Activated CD4-positive, alpha-beta T cell treated with anti-CD3 and anti-CD28 coated beads, Interleukin-10, Interleukin-2, amounts not matched to agents 100 ng/mL and 50 ng/mL, durations not matched to agents 16 hours and 8 hours (primary cell): ENCODE measurements around the gene RANBP17.
A peak's percentile ranks its signal among the peaks of the same experiment; 100 is the strongest.

Source experiments
- DNase-seq: peaks from one replicate; pipeline ENCODE4 v3.0.0-alpha.2; 2020

The RANBP17 gene

DNA sequence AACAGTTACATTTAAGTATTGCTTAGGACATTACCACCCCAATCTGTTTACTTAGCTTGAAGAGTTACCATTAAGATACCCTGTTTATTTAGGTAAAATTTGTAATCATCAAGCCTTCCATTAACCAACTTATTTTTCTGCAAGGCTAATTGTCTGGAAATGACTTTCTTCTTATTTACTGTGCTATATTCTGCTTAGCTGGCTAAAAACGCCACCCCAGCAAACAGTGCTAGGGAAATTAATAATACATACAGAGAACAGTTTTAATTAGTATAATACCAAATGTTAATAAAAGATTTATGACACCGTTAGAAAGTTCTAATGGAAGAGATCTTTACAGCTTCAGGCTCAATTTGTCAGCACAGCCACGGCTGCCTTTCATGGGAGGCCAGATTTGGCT is 461.2 kb downstream of the RANBP17 start:
- no peak for DNase-seq

DNA sequence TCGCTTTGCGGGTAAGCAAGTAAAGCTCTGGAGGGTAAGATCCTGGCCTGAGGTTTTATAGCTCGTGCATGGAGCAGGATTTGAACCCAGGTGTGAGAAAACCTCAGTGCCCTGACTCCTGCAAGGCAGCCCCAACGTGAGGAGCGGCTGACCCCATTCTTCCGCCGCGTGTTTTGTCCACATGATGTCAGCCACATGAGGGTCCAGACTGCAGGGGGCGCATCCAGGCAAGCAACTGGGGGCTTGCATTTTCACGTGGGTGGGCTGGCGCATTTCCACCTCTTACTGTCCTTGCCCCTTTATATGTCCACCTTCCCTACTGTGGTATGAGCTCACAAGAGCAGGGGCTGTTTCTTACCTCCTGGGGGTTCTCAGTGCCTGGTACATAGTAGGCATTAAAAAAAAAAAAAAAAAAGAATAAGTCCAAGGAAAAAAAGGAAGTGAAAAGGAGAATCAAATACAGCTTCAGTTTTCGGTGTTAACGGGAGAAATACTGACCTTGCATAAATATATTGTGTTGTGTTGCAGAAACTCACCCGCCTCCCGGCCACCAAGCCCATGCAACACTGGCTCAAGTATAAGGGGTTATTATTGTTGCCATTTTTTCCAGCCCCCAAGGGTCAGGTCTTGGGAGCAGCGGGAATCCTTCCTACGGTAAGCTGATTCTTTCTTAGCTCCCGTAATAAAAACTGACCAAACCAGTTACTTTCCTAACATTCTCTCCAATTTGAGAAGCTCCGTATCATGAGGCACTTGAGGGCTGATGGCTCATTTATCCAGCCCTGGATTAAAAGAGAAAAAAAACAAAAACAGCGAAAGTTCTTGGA is 462.2 kb downstream of the RANBP17 start:
- DNase-seq = no peak

DNA sequence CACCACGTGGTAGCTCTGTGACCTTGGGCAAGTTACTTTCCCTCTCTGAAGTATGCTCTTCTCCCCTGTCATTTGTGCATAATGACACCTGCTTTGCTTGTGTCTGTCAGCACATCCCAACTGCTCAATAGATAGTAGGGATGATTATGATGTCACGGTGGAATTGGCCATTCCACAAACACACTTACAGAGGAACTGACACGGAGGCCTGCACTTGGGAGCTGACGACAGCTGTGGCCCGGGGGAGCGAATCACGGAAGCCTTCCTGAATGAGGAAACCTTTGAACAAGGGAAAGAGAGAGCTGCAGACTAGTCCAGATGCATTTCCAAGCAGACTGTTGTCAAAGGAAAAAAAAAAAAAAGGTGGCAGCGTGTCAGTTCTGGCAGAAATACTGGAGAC is 468.2 kb downstream of the RANBP17 start:
- no peak for DNase-seq

GRCh38 chr5:171335616-171336015 is 473.8 kb downstream of the RANBP17 start:
- no peak for DNase-seq

- DNase-seq = peak; percentile 38
Measured at GRCh38 chr5:171336521-171337209, 474.8 kb downstream of the RANBP17 start.

DNA sequence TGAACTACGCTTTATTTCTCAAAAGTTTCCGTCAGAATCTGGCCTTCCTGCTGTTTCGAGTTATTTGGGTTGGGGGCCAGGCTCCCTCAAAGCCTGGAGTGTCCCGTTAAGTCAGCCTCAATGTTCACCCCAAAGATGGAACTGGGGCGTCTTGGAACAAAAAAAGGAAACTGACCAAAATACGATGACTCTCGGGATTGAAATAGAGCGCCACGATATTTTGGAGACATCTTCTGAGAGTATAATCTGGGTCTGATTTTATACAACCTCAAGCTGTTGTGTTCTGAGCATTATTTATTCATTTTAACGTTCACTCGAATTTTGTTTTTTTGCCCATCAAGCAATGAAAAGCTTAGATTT is 475.4 kb downstream of the RANBP17 start:
- DNase-seq = no peak

DNA sequence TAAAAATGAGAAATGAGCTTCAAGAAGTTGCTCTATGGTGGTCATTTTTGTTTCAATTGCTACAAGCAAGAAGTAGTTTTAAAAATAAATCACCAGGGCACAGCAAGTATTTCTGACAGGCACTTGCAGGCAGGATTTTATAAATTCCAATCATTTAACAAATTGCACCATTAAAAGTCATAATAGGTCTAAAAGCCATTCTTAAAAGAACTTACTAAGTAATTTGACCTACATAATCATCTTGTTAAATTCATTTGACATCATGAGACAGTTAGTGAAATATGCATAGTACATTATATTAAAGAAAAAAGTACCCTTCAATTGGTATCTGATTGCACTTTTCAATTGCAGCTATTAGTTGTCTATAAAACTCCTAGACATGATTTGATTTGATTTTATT is 478.2 kb downstream of the RANBP17 start:
- no peak for DNase-seq

DNA sequence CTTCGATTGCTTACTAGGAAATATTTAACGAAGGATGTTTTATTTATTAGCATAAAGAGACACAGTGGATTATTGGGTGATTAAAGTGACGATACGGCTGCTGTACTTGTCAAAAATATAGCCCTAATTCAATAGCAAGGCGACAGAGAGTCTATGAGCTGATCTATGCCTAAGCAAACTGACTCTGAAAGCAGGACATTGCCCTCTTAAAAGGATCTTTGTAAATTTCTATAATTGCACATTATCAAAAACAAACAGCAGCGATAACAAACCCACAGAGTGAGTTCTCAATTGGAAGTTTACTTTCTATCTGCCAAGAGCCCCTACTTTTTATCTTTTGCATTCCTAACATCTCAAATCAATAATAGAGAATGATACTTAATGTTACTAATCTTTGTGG is 478.7 kb downstream of the RANBP17 start:
- DNase-seq = no peak

GRCh38 chr5:171342362-171343111 is 480.7 kb downstream of the RANBP17 start:
- peak; percentile 45 for DNase-seq

DNA sequence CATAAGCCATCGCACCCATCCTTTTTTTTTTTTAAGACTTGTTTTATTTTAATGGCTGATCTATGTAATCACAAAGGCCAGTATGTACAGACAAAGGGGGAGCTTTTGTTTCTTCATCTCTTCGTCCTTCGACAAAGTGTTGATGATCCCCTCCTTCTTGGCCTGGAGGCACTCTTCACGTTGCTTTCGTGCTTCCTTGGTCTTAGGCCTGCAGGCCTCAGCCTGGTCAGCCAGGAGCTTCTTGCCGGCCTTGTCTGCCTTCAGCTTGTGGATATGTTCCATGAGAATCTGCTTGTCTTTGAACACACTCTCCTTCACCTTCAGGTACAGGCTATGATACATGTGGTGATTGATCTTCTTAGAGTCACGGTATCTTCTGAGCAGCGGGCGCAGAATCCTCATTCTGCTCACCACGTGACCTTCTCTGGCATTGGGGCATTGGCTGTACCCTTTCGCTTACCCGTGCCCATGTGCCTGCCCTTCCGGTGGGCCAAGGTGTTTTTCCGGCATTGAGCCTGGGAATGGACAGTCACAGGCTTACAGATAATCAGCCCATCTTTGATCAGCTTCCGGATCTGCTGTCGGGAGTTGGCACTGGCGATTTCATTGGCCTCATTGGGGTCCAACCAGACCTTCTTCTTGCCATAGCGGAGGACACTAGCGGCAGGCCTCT is 483.3 kb downstream of the RANBP17 start:
- DNase-seq = no peak
